IMR-90 (cell line): Measurements from ENCODE around the gene CRTC1. TPM values are rescaled to one million over a fixed set of nuclear protein-coding genes. Genes with fewer than 3 reads are reported as not detected.

ENCODE experiments used
- ATAC-seq: fragments of 200-7000 bp; cut with Tn5 transposase; 2 replicates; pipeline ENCODE4 v1.9.1; 2020; ENCODE audit warnings: low read depth, mild to moderate bottlenecking, moderate library complexity
- BruUV-seq: library from RNA; stranded (reverse); fragments of 400-500 nt; replicated peaks from 2 replicates; lab custom pipeline; 2021; lab: Mats Ljungman, UMichigan
- CTCF ChIA-PET: fragments of 300-600 bp; formaldehyde crosslinking; extraction: SDS; loops from one replicate; lab custom pipeline; 2021; ENCODE audit warnings: antibody characterized with exemption; lab: Yijun Ruan, JAX
- POLR2A ChIA-PET: fragments of 300-600 bp; sonication (Branson Sonifier 250); formaldehyde crosslinking; loops from one replicate; lab custom pipeline; 2022; ENCODE audit warnings: antibody characterized with exemption; ENCODE audit not compliant: unreplicated experiment; lab: Charles Lee
- DNase-seq: peaks from one replicate; pipeline ENCODE4 v3.0.0; 2013
- H2AFZ ChIP-seq: replicated peaks from 2 replicates; pipeline ENCODE3; 2013; ENCODE audit warnings: low read length, mild to moderate bottlenecking; ENCODE audit not compliant: poor library complexity
- H2AK5ac ChIP-seq: 2 replicates; pipeline ENCODE4 v1.6.1; 2013; ENCODE audit warnings: low read depth, low read length, inconsistent platforms
- H2AK9ac ChIP-seq: replicated peaks from 2 replicates; pipeline ENCODE3; 2013; ENCODE audit warnings: mild to moderate bottlenecking, low read depth, low read length, moderate library complexity; ENCODE audit not compliant: poor library complexity
- H2BK120ac ChIP-seq: 2 replicates; pipeline ENCODE4 v1.6.1; 2013; ENCODE audit warnings: low read depth, low read length, inconsistent platforms
- H2BK15ac ChIP-seq: 3 replicates; pipeline ENCODE4 v1.6.1; 2013; ENCODE audit warnings: low read depth, low read length, inconsistent platforms
- H2BK20ac ChIP-seq: 2 replicates; pipeline ENCODE4 v1.6.1; 2013; ENCODE audit warnings: low read depth, mild to moderate bottlenecking, inconsistent platforms, low read length, moderate library complexity
- H2BK5ac ChIP-seq: 2 replicates; pipeline ENCODE4 v1.6.1; 2013; ENCODE audit warnings: mild to moderate bottlenecking, low read depth, low read length, inconsistent platforms; ENCODE audit not compliant: poor library complexity, severe bottlenecking
- H3K14ac ChIP-seq: replicated peaks from 2 replicates; pipeline ENCODE4 v1.6.1; 2013; ENCODE audit warnings: low read depth, low read length, inconsistent platforms
- H3K18ac ChIP-seq: 2 replicates; pipeline ENCODE4 v1.6.1; 2013; ENCODE audit warnings: low read depth, low read length, control low read depth
- H3K23ac ChIP-seq: 2 replicates; pipeline ENCODE4 v1.6.1; 2013; ENCODE audit warnings: low read depth, low read length, inconsistent platforms
- H3K27ac ChIP-seq: 2 replicates; pipeline ENCODE4 v1.5.1; 2013; ENCODE audit warnings: mild to moderate bottlenecking, control low read depth, low read length; ENCODE audit not compliant: insufficient read depth
- H3K27me3 ChIP-seq: 2 replicates; pipeline ENCODE4 v1.6.1; 2013; ENCODE audit warnings: low read length; ENCODE audit not compliant: control insufficient read depth, insufficient read depth
- H3K36me3 ChIP-seq: 2 replicates; pipeline ENCODE4 v1.6.1; 2013; ENCODE audit warnings: low read length, mixed read lengths; ENCODE audit not compliant: control insufficient read depth, insufficient read depth
- H3K4ac ChIP-seq: 2 replicates; pipeline ENCODE4 v1.6.1; 2013; ENCODE audit warnings: low read depth, low read length, inconsistent platforms
- H3K4me1 ChIP-seq: 2 replicates; pipeline ENCODE4 v1.6.1; 2013; ENCODE audit warnings: low read length, mixed read lengths; ENCODE audit not compliant: control insufficient read depth, insufficient read depth
- H3K4me2 ChIP-seq: 2 replicates; pipeline ENCODE4 v1.6.1; 2013; ENCODE audit warnings: low read depth, mild to moderate bottlenecking, control low read depth, low read length, moderate library complexity
- H3K4me3 ChIP-seq: 2 replicates; pipeline ENCODE4 v1.5.1; 2013; ENCODE audit warnings: low read depth, mild to moderate bottlenecking, control low read depth, low read length, moderate library complexity; ENCODE audit not compliant: insufficient read depth
- H3K56ac ChIP-seq: 2 replicates; pipeline ENCODE4 v1.6.1; 2013; ENCODE audit warnings: low read length, inconsistent platforms; ENCODE audit not compliant: insufficient read depth; ENCODE audit errors: extremely low read depth
- H3K79me1 ChIP-seq, 2 experiments: 2 replicates each; pipeline ENCODE4 v1.6.1; 2013; ENCODE audit warnings: low read length in 2 of 2, inconsistent platforms in 1 of 2, low read depth in 1 of 2
- H3K9ac ChIP-seq: 2 replicates; pipeline ENCODE4 v1.6.1; 2013; ENCODE audit warnings: low read depth, low read length, control low read depth
- H3K9me1 ChIP-seq: 2 replicates; pipeline ENCODE4 v1.6.1; 2013; ENCODE audit warnings: low read length, inconsistent platforms; ENCODE audit not compliant: insufficient read depth
- H3K9me3 ChIP-seq: 2 replicates; pipeline ENCODE4 v1.6.1; 2013; ENCODE audit warnings: low read length; ENCODE audit not compliant: control insufficient read depth, insufficient read depth
- H4K20me1 ChIP-seq: 2 replicates; pipeline ENCODE4 v1.6.1; 2013; ENCODE audit warnings: low read length, inconsistent platforms; ENCODE audit not compliant: insufficient read depth
- H4K5ac ChIP-seq: 2 replicates; pipeline ENCODE4 v1.6.1; 2013; ENCODE audit warnings: mild to moderate bottlenecking, low read depth, low read length, control low read depth
- H4K8ac ChIP-seq, 2 experiments: 2 replicates each; pipeline ENCODE4 v1.6.1; 2013; ENCODE audit warnings: low read depth in 2 of 2, low read length in 2 of 2, control low read depth in 1 of 2, inconsistent platforms in 1 of 2
- H4K91ac ChIP-seq: 2 replicates; pipeline ENCODE4 v1.6.1; 2013; ENCODE audit warnings: low read depth, low read length, inconsistent platforms; ENCODE audit not compliant: insufficient read depth
- BHLHE40 ChIP-seq: fragments of 150-350 bp; IDR thresholded peaks from 2 replicates; pipeline ENCODE4 v1.6.1; 2016; ENCODE audit warnings: mild to moderate bottlenecking, low read depth, low read length
- CEBPB ChIP-seq: IDR thresholded peaks from 2 replicates; pipeline ENCODE4 v1.6.1; 2012; ENCODE audit warnings: low read depth, low read length, improper control_type of control experiment
- CTCF ChIP-seq: conservative IDR thresholded peaks from 2 replicates; pipeline ENCODE4 v1.5.1; 2012; ENCODE audit warnings: mild to moderate bottlenecking, low read depth, low read length, improper control_type of control experiment
- FOS ChIP-seq: fragments of 150-350 bp; IDR thresholded peaks from 2 replicates; pipeline ENCODE4 v1.6.1; 2016; ENCODE audit warnings: low read depth, low read length
- MAFK ChIP-seq: IDR thresholded peaks from 2 replicates; pipeline ENCODE4 v1.6.1; 2012; ENCODE audit warnings: low read depth, low read length, improper control_type of control experiment
- MAZ ChIP-seq: IDR thresholded peaks from 2 replicates; pipeline ENCODE4 v1.6.1; 2012; ENCODE audit warnings: low read depth, mild to moderate bottlenecking, low read length, improper control_type of control experiment, moderate library complexity, borderline replicate concordance
- MXI1 ChIP-seq: IDR thresholded peaks from 2 replicates; pipeline ENCODE4 v1.6.1; 2012; ENCODE audit warnings: low read depth, mild to moderate bottlenecking, low read length, moderate library complexity, borderline replicate concordance
- NFE2L2 ChIP-seq: fragments of 150-350 bp; IDR thresholded peaks from 2 replicates; pipeline ENCODE4 v1.6.1; 2016; ENCODE audit warnings: low read depth, mild to moderate bottlenecking, low read length
- RAD21 ChIP-seq: IDR thresholded peaks from 2 replicates; pipeline ENCODE4 v1.6.1; 2012; ENCODE audit warnings: low read length, improper control_type of control experiment
- RCOR1 ChIP-seq: IDR thresholded peaks from 2 replicates; pipeline ENCODE4 v1.6.1; 2012; ENCODE audit warnings: mild to moderate bottlenecking, low read length, improper control_type of control experiment; ENCODE audit not compliant: insufficient replicate concordance
- RFX5 ChIP-seq: IDR thresholded peaks from 2 replicates; pipeline ENCODE4 v1.8.0; 2012; ENCODE audit warnings: low read depth, mild to moderate bottlenecking, low read length, moderate library complexity
- SMC3 ChIP-seq: fragments of 150-350 bp; IDR thresholded peaks from 2 replicates; pipeline ENCODE4 v1.6.1; 2016; ENCODE audit warnings: low read depth, mild to moderate bottlenecking, antibody characterized with exemption, low read length, moderate library complexity
- WGBS, 2 experiments: methylation state at CpG; one replicate each; pipeline versions ENCODE4 v1.1.5 to v1.1.7; 2013; ENCODE audit warnings: missing lambda C conversion rate in 2 of 2; ENCODE audit not compliant: insufficient read length in 1 of 2; ENCODE audit errors: extremely low coverage in 2 of 2; 5-methylcytosine and 5-hydroxymethylcytosine counted together
- dilution Hi-C: fragments of 300-500 bp; cut with HindIII; formaldehyde crosslinking; loops from one replicate; pipeline ENCODE4 v1.14.3; 2018; ENCODE audit warnings: low sequenced_read_pairs; ENCODE audit not compliant: unreplicated experiment
- in situ Hi-C: fragments of 300-500 bp; cut with MboI; formaldehyde crosslinking; loops from 3 replicates; pipeline ENCODE4 v1.14.3; 2019; ENCODE audit warnings: low sequenced_read_pairs, inconsistent platforms, mixed read lengths
- intact Hi-C: fragments of 100-400 bp; cut with micrococcal nuclease; formaldehyde crosslinking; loops from 2 replicates; pipeline ENCODE4 v1.10.0; 2022
- polyA plus RNA-seq, 3 experiments: library from polyadenylated mRNA; depleted of rRNA; stranded (reverse); fragments of >200 nt; gene quantifications; 2 replicates each; pipeline ENCODE4 v1.2.3, GENCODE V29; 2012; ENCODE audit warnings: low replicate concordance in 1 of 3
- total RNA-seq: library from RNA; depleted of rRNA; stranded (reverse); fragments of >200 nt; gene quantifications from 2 replicates; pipeline ENCODE4 v1.2.3, GENCODE V29; 2012

CRTC1 gene
- total and polyA plus RNA-seq, 2 of the 4 experiments (the other 2 are of a cell fraction), result 0.18 to 5.7 TPM

- WGBS, 2 experiments, result 90% methylated on average over 2 of the region's 14 CpGs; no CpG with 5 or more reads in 1 of the 2 experiments
- H2AFZ ChIP-seq, result no peak overlapping the region
- in situ Hi-C loops, result no loop called here
- no peak overlapping the region for H4K5ac ChIP-seq
- TF ChIP-seq RAD21 (no peak), NFE2L2 (no peak), MAZ (no peak), RFX5 (no peak), MAFK (no peak), FOS (no peak), MXI1 (no peak), SMC3 (no peak), BHLHE40 (no peak), CTCF (no peak), RCOR1 (no peak), CEBPB (no peak)
- no peak overlapping the region for H2BK120ac ChIP-seq
- H3K9me3 ChIP-seq, result no peaks in the 10 kb centered on the region
- H4K20me1 ChIP-seq, result peaks cover 6% of the 10 kb centered on the region; the same call in 1 of the 2 replicates
- BruUV-seq, result no TSS peak
- no peak overlapping the region for H3K14ac ChIP-seq
- no peak overlapping the region for H2BK20ac ChIP-seq
- dilution Hi-C loops, result no loop called here
- H3K27me3 ChIP-seq, result peaks cover 6% of the 10 kb centered on the region; the same call in 1 of the 2 replicates
- H4K91ac ChIP-seq, result no peak overlapping the region
- no peak overlapping the region for H3K4me3 ChIP-seq
- H2BK15ac ChIP-seq, result no peak overlapping the region
- H3K56ac ChIP-seq, result no peak overlapping the region
- H3K9me1 ChIP-seq, result peaks cover 5% of the 10 kb centered on the region; the same call in 1 of the 2 replicates
- H3K4me2 ChIP-seq, result no peak overlapping the region
- no peak overlapping the region for H3K18ac ChIP-seq
- intact Hi-C loops, result no loop called here
- no peak overlapping the region for H3K23ac ChIP-seq
- H4K8ac ChIP-seq, result no peak overlapping the region
- no peaks in the 10 kb centered on the region for H3K79me1 ChIP-seq
- DNase-seq (no peak), ATAC-seq (no peak)
- POLR2A ChIA-PET, result no interaction called here
- H3K27ac ChIP-seq, result no peak overlapping the region
- no peak overlapping the region for H2BK5ac ChIP-seq
- no peak overlapping the region for H2AK5ac ChIP-seq
- no peak overlapping the region for H3K4ac ChIP-seq
- H3K36me3 ChIP-seq, result no peaks in the 10 kb centered on the region
- H2AK9ac ChIP-seq, result no peak overlapping the region
- peaks cover 8% of the 10 kb centered on the region for H3K4me1 ChIP-seq
- CTCF ChIA-PET, result no interaction called here
- no peak overlapping the region for H3K9ac ChIP-seq
Measured at GRCh38 chr19:18781047-18781600, 97.6 kb downstream of the CRTC1 start.
